ENCODE results near the gene ORAI3. TPM values are rescaled to one million over a fixed set of nuclear protein-coding genes. Genes with fewer than 3 reads are reported as not detected.
A peak's percentile ranks its signal among the peaks of the same experiment; 100 is the strongest.

ORAI3 gene
- total and polyA plus RNA-seq, 2 of the 13 experiments (the other 11 are each of a cell fraction or from before 2014, with no cell fraction given): 11.4 to 32.0 TPM

GRCh38 chr16:30950516-30951065, 1.7 kb downstream of the ORAI3 start (continued):
- TF ChIP-seq ZSCAN21 (CRISPR knock-in tag; IDR thresholded peaks at IDR 0.05; ENCODE audit: borderline replicate concordance) (peak; percentile 5; the same call in 1 of the 2 replicates), ZBTB8A (CRISPR knock-in tag; IDR thresholded peaks at IDR 0.05; ENCODE audit: borderline replicate concordance, low read depth) (no peak)

GRCh38 chr16:30951193-30951592, 2.3 kb downstream of the ORAI3 start:
- 100% methylated on average over 1 of the region's 1 CpG for WGBS (ENCODE audit: low lambda C conversion rate)
- no peak overlapping the region for H2AFZ ChIP-seq (ENCODE audit: low read length)
- H3K9ac ChIP-seq (ENCODE audit: insufficient read depth, low read depth, low read length): no peak overlapping the region
- CTCF ChIA-PET (ENCODE audit: low intra/inter-chr PET ratio, low total read pairs): no interaction called here
- H3K4me1 ChIP-seq (ENCODE audit: insufficient read depth, low read length): peaks cover 58% of the 10 kb centered on the region
- ATAC-seq (no peak), FAIRE-seq (no peak), DNase-seq (ENCODE audit: low spot score) (no peak)
- no TSS peak for BruUV-seq (replicated peaks)
- POLR2A ChIA-PET: interaction anchor here (1.5 kb wide), 1 partner anchor 191 kb away, joined by 5 read pairs; no protein-coding TSS in a partner anchor
- no peak overlapping the region for H3K27ac ChIP-seq (ENCODE audit: extremely low read length, insufficient read depth, low read length)
- in situ Hi-C loops (cut with HindIII; ENCODE audit: extremely low pct_ligation_motif_present, low pct_unique_long_range_greater_than_20kb): no loop called here
- H3K27me3 ChIP-seq (ENCODE audit: control insufficient read depth in 1 of 2, insufficient read depth in 2 of 2, low read length in 2 of 2): no peaks in the 10 kb centered on the region; a peak in 1 of 5 replicates
- peak; percentile 77; the same call in 1 of the 2 replicates for TF ChIP-seq ZNF768 (CRISPR knock-in tag; IDR thresholded peaks at IDR 0.05)
- TF ChIP-seq ZFP90 (CRISPR knock-in tag; IDR thresholded peaks at IDR 0.05; ENCODE audit: borderline replicate concordance): peak; percentile 6; the same call in 1 of the 2 replicates
- TF ChIP-seq ARNT (IDR thresholded peaks at IDR 0.05): no peak
- TF ChIP-seq ZNF629 (CRISPR knock-in tag; conservative IDR thresholded peaks at IDR 0.05): peak; percentile 85
- TF ChIP-seq ZNF777 (CRISPR knock-in tag; IDR thresholded peaks at IDR 0.05): no peak
- H3K79me2 ChIP-seq (ENCODE audit: insufficient read depth, low read length): peaks cover 5% of the 10 kb centered on the region
- 0 out of 2 replicates have a peak overlapping the region, but pooled peaks have one; percentile 98 for H3K4me2 ChIP-seq (ENCODE audit: low read depth, low read length)
- intact Hi-C loops (cut with micrococcal nuclease; ENCODE audit: unreplicated experiment): loop anchor here (10.0 kb wide), 2 partner anchors 144 to 194 kb away; partner anchors contain the start of gene VKORC1
- no peaks in the 10 kb centered on the region for H3K9me3 ChIP-seq (ENCODE audit: low read length)
- no peak overlapping the region for H3K4me3 ChIP-seq (replicated peaks in 1 of 3; ENCODE audit: insufficient read depth in 1 of 3, low read depth in 2 of 3, low read length in 3 of 3)
- H4K20me1 ChIP-seq (ENCODE audit: insufficient read depth, low read length): no peaks in the 10 kb centered on the region
- H3K36me3 ChIP-seq (replicated peaks in 1 of 2; ENCODE audit: control insufficient read depth in 1 of 2, insufficient read depth in 2 of 2, low read length in 2 of 2): 0 out of 5 replicates have a peak, but pooled peaks cover 0 to 4% of the 10 kb centered on the region in 2 experiments
